GM19438 (cell line): ENCODE measurements around the gene CYB5RL.
"Not testable (repeated sequence)": the region's sequence is repeated elsewhere in the genome, so short reads cannot be mapped to it uniquely, and the experiment has no call there.

Experiments used
- ATAC-seq: cut with Tn5 transposase; IDR thresholded peaks from one replicate; pipeline ENCODE4 v1.9.1; 2021; ENCODE audit warnings: low read depth; ENCODE audit not compliant: unreplicated experiment

CYB5RL gene

GRCh38 chr1:54191525-54191924 is 8.3 kb downstream of the CYB5RL start:
- no peak for ATAC-seq

- ATAC-seq, result no peak
Measured at GRCh38 chr1:54190526-54190925, 9.3 kb downstream of the CYB5RL start.

GRCh38 chr1:54188291-54188690 is 11.5 kb downstream of the CYB5RL start:
- no peak for ATAC-seq

- ATAC-seq, result no peak
Measured at GRCh38 chr1:54186056-54186455, 13.8 kb downstream of the CYB5RL start.

- no peak for ATAC-seq
Measured at GRCh38 chr1:54180701-54181360, 19.0 kb downstream of the CYB5RL start.

- no peak for ATAC-seq
Measured at GRCh38 chr1:54178296-54179070, 21.3 kb downstream of the CYB5RL start.

- no peak for ATAC-seq
Measured at GRCh38 chr1:54177726-54178125, 22.1 kb downstream of the CYB5RL start.

- no peak for ATAC-seq
Measured at GRCh38 chr1:54176621-54177327, 23.1 kb downstream of the CYB5RL start.

- ATAC-seq, result no peak
Measured at GRCh38 chr1:54174106-54174505, 25.7 kb downstream of the CYB5RL start.

GRCh38 chr1:54173681-54174080 is 26.1 kb downstream of the CYB5RL start:
- no peak for ATAC-seq

- no peak for ATAC-seq
Measured at GRCh38 chr1:54172614-54173599, 26.9 kb downstream of the CYB5RL start.

- ATAC-seq, result no peak
Measured at GRCh38 chr1:54171606-54172005, 28.2 kb downstream of the CYB5RL start.

GRCh38 chr1:54171016-54171415 is 28.8 kb downstream of the CYB5RL start:
- no peak for ATAC-seq

- ATAC-seq, result no peak
Measured at GRCh38 chr1:54169068-54169467, 30.8 kb downstream of the CYB5RL start.

- no peak for ATAC-seq
Measured at GRCh38 chr1:54168206-54168965, 31.4 kb downstream of the CYB5RL start.

- no peak for ATAC-seq
Measured at GRCh38 chr1:54167422-54168139, 32.2 kb downstream of the CYB5RL start.

- not testable (repeated sequence) for ATAC-seq
Measured at GRCh38 chr1:54166357-54166756, 33.5 kb downstream of the CYB5RL start.

GRCh38 chr1:54165146-54165545 is 34.7 kb downstream of the CYB5RL start:
- no peak for ATAC-seq

GRCh38 chr1:54163573-54163972 is 36.3 kb downstream of the CYB5RL start:
- no peak for ATAC-seq
